Colonic mucosa (tissue), 4 donors: Measurements from ENCODE around the gene DGKD. TPM values are rescaled to one million over a fixed set of nuclear protein-coding genes. Genes with fewer than 3 reads are reported as not detected.
A peak's percentile ranks its signal among the peaks of the same experiment; 100 is the strongest.

ENCODE experiments used
- DNase-seq: peaks from one replicate; pipeline ENCODE4 v3.0.0-alpha.2; 2020
- H3K27ac ChIP-seq: fragments of 200-600 bp; one replicate; pipeline ENCODE4 v1.8.0; 2021
- H3K27me3 ChIP-seq: fragments of 200-600 bp; one replicate; pipeline ENCODE4 v1.8.0; 2021
- H3K36me3 ChIP-seq: fragments of 200-600 bp; one replicate; pipeline ENCODE4 v1.8.0; 2021
- H3K4me1 ChIP-seq: fragments of 200-600 bp; one replicate; pipeline ENCODE4 v1.8.0; 2021; ENCODE audit warnings: mild to moderate bottlenecking
- H3K4me3 ChIP-seq: fragments of 200-600 bp; one replicate; pipeline ENCODE4 v1.8.0; 2021
- H3K9ac ChIP-seq, 2 donors: one replicate each; pipeline ENCODE4 v1.7.0; 2013; ENCODE audit warnings: control low read depth in 2 of 2, low read depth in 2 of 2, low read length in 2 of 2
- H3K9me3 ChIP-seq: fragments of 200-600 bp; one replicate; pipeline ENCODE4 v1.8.0; 2021
- intact Hi-C: fragments of 100-400 bp; cut with DNase I; formaldehyde crosslinking; loops from one replicate; pipeline ENCODE4 v1.14.1; 2022
- total RNA-seq, 2 donors: library from RNA; stranded (reverse); fragmentation: NEBNext Ultra II Directional in 1 of 2; extraction: Animal tissue kit (Norgen Biotek cat#: 25700) in 1 of 2; gene quantifications; one replicate each; pipeline ENCODE4 v1.2.1, GENCODE V29; 2021
- TF ChIP-seq, protein P1 (sequence below): fragments of 200-600 bp; IDR thresholded peaks from one replicate; pipeline ENCODE4 v1.8.0; 2022; ENCODE audit warnings: antibody characterized with exemption, mild to moderate bottlenecking
- donor health status: healthy.
- donor health status: DM: no; HTN: no; CAD: no.
- donor health status: DM: no; HTN: no; CAD: no.

DGKD gene
- total RNA-seq, 2 donors from 2014 or later, result 64.4 to 94.6 TPM

DNA sequence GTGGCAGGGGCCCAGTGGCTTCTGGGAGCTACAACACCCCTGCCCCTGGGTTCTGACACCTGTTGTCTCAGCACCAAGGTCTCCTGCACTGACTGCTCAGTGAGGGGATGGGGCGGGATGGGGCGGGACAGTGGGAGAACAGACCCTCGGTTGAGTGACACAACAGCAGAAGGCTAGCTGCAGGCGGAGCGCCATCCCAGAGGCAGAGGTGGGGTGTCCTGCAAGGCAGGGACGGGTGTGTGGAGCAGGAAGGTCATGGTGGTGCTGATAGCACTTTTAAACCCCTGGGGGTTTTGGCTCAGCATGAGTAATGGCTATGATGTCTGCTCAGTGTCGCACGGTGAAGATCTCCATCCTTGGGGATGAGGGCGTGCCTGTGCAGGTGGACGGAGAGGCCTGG is 105.1 kb downstream of the DGKD start:
- TF ChIP-seq, protein P1, sequence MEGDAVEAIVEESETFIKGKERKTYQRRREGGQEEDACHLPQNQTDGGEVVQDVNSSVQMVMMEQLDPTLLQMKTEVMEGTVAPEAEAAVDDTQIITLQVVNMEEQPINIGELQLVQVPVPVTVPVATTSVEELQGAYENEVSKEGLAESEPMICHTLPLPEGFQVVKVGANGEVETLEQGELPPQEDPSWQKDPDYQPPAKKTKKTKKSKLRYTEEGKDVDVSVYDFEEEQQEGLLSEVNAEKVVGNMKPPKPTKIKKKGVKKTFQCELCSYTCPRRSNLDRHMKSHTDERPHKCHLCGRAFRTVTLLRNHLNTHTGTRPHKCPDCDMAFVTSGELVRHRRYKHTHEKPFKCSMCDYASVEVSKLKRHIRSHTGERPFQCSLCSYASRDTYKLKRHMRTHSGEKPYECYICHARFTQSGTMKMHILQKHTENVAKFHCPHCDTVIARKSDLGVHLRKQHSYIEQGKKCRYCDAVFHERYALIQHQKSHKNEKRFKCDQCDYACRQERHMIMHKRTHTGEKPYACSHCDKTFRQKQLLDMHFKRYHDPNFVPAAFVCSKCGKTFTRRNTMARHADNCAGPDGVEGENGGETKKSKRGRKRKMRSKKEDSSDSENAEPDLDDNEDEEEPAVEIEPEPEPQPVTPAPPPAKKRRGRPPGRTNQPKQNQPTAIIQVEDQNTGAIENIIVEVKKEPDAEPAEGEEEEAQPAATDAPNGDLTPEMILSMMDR, result no peak
- Histone ChIP-seq H3K9me3 (no peaks in the 10 kb centered on the region), H3K4me1 (peaks cover 4% of the 10 kb centered on the region), H3K9ac (no peak overlapping the region), H3K4me3 (no peak overlapping the region), H3K27me3 (no peaks in the 10 kb centered on the region), H3K36me3 (peaks cover 4% of the 10 kb centered on the region), H3K27ac (no peak overlapping the region)
- no peak for DNase-seq
- intact Hi-C loops, result no loop called here

DNA sequence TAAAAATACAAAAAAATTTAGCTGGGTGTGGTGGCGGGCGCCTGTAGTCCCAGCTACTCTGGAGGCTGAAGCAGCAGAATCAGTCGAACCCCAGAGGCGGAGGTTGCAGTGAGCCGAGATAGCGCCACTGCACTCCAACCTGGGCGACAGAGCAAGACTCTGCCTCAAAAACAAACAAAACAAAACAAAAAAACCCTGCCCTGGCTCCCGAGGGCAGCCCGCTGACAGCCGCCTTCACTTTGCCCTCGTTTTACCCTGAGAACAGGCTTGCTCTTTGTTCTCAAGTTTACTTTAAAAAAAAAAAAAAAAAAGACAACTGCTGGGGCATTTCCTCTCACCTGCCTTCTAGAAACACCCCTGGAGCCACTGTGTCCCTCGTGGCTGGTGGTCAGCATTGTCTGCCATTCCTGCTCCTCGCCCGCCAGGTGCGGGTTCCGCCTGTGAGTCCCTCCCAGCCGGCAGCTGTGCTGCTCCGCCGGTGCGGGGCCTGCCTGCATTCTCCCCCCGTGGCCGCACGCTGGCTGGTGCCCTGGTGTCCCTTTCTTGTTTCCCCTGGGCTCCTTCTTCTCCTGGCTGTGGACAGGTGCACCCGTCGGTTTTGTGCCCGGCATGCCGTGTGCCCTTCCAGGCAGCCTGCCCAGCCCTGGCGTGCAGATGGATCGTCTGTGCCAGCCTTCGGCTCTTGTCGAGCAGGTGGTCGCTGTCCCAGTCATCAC is 106.6 kb downstream of the DGKD start:
- Histone ChIP-seq H3K9me3 (no peaks in the 10 kb centered on the region), H3K4me1 (peaks cover 4% of the 10 kb centered on the region), H3K9ac (peak overlapping the region in 1 of 2 donors; percentile 26), H3K27me3 (no peaks in the 10 kb centered on the region), H3K4me3 (no peak overlapping the region), H3K27ac (no peak overlapping the region), H3K36me3 (peaks cover 4% of the 10 kb centered on the region)
- intact Hi-C loops, result loop anchor here (10.0 kb wide), 1 partner anchor 254 kb away; the partner anchor contains the start of genes UGT1A4 and UGT1A5
- TF ChIP-seq, protein P1, result no peak
- DNase-seq, result peak; percentile 52

DNA sequence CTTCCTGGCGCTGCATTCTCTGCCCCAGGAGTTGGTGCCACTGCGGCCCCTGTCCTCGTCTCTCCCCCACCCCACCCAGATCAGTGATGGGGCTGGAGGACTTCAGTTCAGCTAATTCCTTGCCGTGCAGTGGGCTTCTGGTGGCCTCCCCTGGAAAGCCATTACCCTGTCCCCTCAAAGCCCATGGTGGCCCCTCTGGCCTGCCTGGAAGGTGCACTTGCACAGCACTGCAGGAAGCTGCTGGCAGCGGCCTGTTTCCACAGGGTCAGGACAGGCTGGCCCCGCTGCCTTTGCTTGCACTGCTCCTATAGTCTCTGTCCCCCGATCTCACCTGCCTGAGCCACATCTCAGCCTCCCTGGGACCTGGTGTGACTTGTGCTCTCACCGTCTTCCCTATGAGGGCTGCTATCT is 107.2 kb downstream of the DGKD start:
- no peak overlapping the region for H3K27ac ChIP-seq
- DNase-seq, result no peak
- H3K9ac ChIP-seq, result peak overlapping the region in 1 of 2 donors; percentile 26
- intact Hi-C loops, result loop anchor here (10.0 kb wide), 1 partner anchor 253 kb away; the partner anchor contains the start of genes UGT1A4 and UGT1A5
- no peaks in the 10 kb centered on the region for H3K9me3 ChIP-seq
- H3K36me3 ChIP-seq, result peaks cover 4% of the 10 kb centered on the region
- no peak overlapping the region for H3K4me3 ChIP-seq
- peaks cover 4% of the 10 kb centered on the region for H3K4me1 ChIP-seq
- H3K27me3 ChIP-seq, result no peaks in the 10 kb centered on the region
- TF ChIP-seq, protein P1, result no peak

DNA sequence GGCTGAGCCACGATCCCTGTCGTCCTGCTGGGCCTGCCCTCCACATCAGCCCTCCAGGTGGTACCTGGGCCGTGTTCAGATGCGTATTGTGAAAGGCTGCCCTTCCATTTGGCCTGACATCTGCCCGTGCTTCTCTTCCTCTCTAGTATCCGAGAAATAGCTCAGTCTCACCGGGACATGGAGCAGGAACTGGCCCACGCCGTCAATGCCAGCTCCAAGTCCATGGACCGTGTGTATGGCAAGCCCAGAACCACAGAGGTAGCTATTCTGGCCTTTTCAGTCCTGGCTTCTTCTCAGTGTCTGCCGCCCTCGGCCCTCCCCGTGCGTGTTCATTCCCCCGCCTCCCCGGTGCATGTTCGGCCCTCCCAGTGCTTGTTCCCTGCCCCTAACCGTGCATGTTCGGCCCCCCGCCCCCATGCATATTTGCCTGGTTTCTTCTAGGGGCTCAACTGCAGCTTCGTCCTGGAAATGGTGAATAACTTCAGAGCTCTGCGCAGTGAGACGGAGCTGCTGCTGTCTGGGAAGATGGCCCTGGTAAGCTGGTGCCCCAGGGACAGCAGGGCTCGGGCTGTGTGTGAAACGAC is 108.0 kb downstream of the DGKD start:
- peaks cover 4% of the 10 kb centered on the region for H3K4me1 ChIP-seq
- H3K9ac ChIP-seq, result no peak overlapping the region
- H3K36me3 ChIP-seq, result peaks cover 4% of the 10 kb centered on the region
- H3K27ac ChIP-seq, result no peak overlapping the region
- no peaks in the 10 kb centered on the region for H3K27me3 ChIP-seq
- no peak for DNase-seq
- H3K9me3 ChIP-seq, result no peaks in the 10 kb centered on the region
- TF ChIP-seq, protein P1, result no peak
- intact Hi-C loops, result loop anchor here (10.0 kb wide), 1 partner anchor 253 kb away; the partner anchor contains the start of genes UGT1A4 and UGT1A5
- no peak overlapping the region for H3K4me3 ChIP-seq

- H3K9me3 ChIP-seq, result no peaks in the 10 kb centered on the region
- H3K27ac ChIP-seq, result no peak overlapping the region
- no peak overlapping the region for H3K9ac ChIP-seq
- H3K4me3 ChIP-seq, result no peak overlapping the region
- TF ChIP-seq, protein P1, result no peak
- peaks cover 2% of the 10 kb centered on the region for H3K36me3 ChIP-seq
- intact Hi-C loops, result loop anchor here (10.0 kb wide), 1 partner anchor 252 kb away; the partner anchor contains the start of genes UGT1A4 and UGT1A5
- H3K4me1 ChIP-seq, result peaks cover 4% of the 10 kb centered on the region
- no peaks in the 10 kb centered on the region for H3K27me3 ChIP-seq
- DNase-seq, result no peak
Measured at GRCh38 chr2:233462826-233463470, 108.7 kb downstream of the DGKD start.
